K562 (cell line): ENCODE measurements around the gene SERPIND1. TPM values are rescaled to one million over a fixed set of nuclear protein-coding genes. Genes with fewer than 3 reads are reported as not detected.
A peak's percentile ranks its signal among the peaks of the same experiment; 100 is the strongest.

ENCODE experiments used
- ATAC-seq: fragments of 200-7000 bp; cut with Tn5 transposase; 3 replicates; pipeline ENCODE4 v1.9.1; 2020; ENCODE audit warnings: moderate library complexity
- BruUV-seq: library from RNA; stranded (reverse); fragments of 400-500 nt; replicated peaks from 2 replicates; lab custom pipeline; 2021; lab: Mats Ljungman, UMichigan
- CTCF ChIA-PET: fragments of 300-600 bp; formaldehyde crosslinking; extraction: SDS; loops from one replicate; lab custom pipeline; 2021; ENCODE audit warnings: low intra/inter-chr PET ratio; lab: Yijun Ruan, JAX
- POLR2A ChIA-PET: fragments of 300-600, 350-650 bp; sonication (Branson Sonifier 250); formaldehyde crosslinking; extraction: SDS; loops from one replicate; lab custom pipeline; 2021; ENCODE audit warnings: antibody characterized with exemption, inconsistent platforms; lab: Yijun Ruan, JAX
- DNase-seq, 4 experiments: peaks; one replicate each; pipeline versions ENCODE4 v3.0.0 to v3.0.0-alpha.2; 2011 to 2018; ENCODE audit warnings: low spot score in 3 of 4, mixed read lengths in 3 of 4; ENCODE audit errors: extremely low read depth in 1 of 4
- FAIRE-seq: peaks from 2 replicates; lab custom pipeline; 2011; peaks lifted over from hg19 to GRCh38; lab: Jason Lieb, UNC
- H2AFZ ChIP-seq: 2 replicates; pipeline ENCODE4 v1.6.0; 2011; ENCODE audit warnings: low read depth, low read length, control low read depth, inconsistent platforms
- H3K27ac ChIP-seq: fragments of 200-600 bp; 3 replicates; pipeline ENCODE4 v1.8.0; 2011; ENCODE audit warnings: low read depth, mild to moderate bottlenecking, control low read depth, inconsistent platforms, low read length, moderate library complexity, mixed read lengths; ENCODE audit errors: extremely low read depth
- H3K27me3 ChIP-seq, 2 experiments: fragments of 300-600 bp in 1 of 2; 2 replicates in 1 of 2; 3 replicates in 1 of 2; pipeline versions ENCODE4 v1.6.0 to v1.8.0; 2011; ENCODE audit warnings: inconsistent platforms in 2 of 2, low read length in 2 of 2, mild to moderate bottlenecking in 1 of 2, mixed read lengths in 1 of 2, moderate library complexity in 1 of 2; ENCODE audit not compliant: control insufficient read depth in 2 of 2, insufficient read depth in 2 of 2
- H3K36me3 ChIP-seq: fragments of 300-600 bp; 3 replicates; pipeline ENCODE4 v1.8.0; 2011; ENCODE audit warnings: mild to moderate bottlenecking, low read length, inconsistent platforms; ENCODE audit not compliant: control insufficient read depth, insufficient read depth
- H3K4me1 ChIP-seq, 2 experiments: fragments of 200-600 bp in 1 of 2; replicated peaks in 1 of 2; 2 replicates in 1 of 2; 3 replicates in 1 of 2; pipeline versions ENCODE4 v1.5.1 to v1.8.0; 2011; ENCODE audit warnings: inconsistent platforms in 2 of 2, low read length in 2 of 2, mild to moderate bottlenecking in 1 of 2, mixed read lengths in 1 of 2, moderate library complexity in 1 of 2; ENCODE audit not compliant: control insufficient read depth in 2 of 2, insufficient read depth in 2 of 2
- H3K4me2 ChIP-seq: 2 replicates; pipeline ENCODE4 v1.6.1; 2011; ENCODE audit warnings: low read length, control low read depth, inconsistent platforms, mixed read lengths; ENCODE audit not compliant: insufficient read depth
- H3K4me3 ChIP-seq: fragments of 200-600 bp; sonication (generic), shearing (Covaris generic); 2 replicates; pipeline ENCODE4 v1.5.1; 2016; ENCODE audit warnings: control low read depth, inconsistent platforms
- H3K79me2 ChIP-seq: fragments of 200-600 bp; 3 replicates; pipeline ENCODE4 v1.8.0; 2011; ENCODE audit warnings: low read length, inconsistent platforms; ENCODE audit not compliant: control insufficient read depth, insufficient read depth
- H3K9ac ChIP-seq, 2 experiments: 2 replicates each; pipeline versions ENCODE4 v1.6.0 to v1.6.1; 2011; ENCODE audit warnings: low read depth in 2 of 2, low read length in 2 of 2, control low read depth in 1 of 2, inconsistent platforms in 1 of 2, mild to moderate bottlenecking in 1 of 2, mixed read lengths in 1 of 2; ENCODE audit not compliant: insufficient read depth in 1 of 2
- H3K9me1 ChIP-seq: one replicate; pipeline ENCODE4 v1.6.0; 2011; ENCODE audit warnings: inconsistent platforms, mild to moderate bottlenecking, low read length, moderate library complexity; ENCODE audit not compliant: control insufficient read depth, insufficient read depth
- H3K9me3 ChIP-seq: replicated peaks from 2 replicates; pipeline ENCODE4 v1.5.1; 2011; ENCODE audit warnings: low read depth, low read length, inconsistent platforms; ENCODE audit not compliant: control insufficient read depth, insufficient read depth
- H4K20me1 ChIP-seq: replicated peaks from 2 replicates; pipeline ENCODE4 v1.6.1; 2011; ENCODE audit warnings: low read length, inconsistent platforms, mixed read lengths; ENCODE audit not compliant: control insufficient read depth, insufficient read depth
- BCL6 ChIP-seq: fragments of 250-450 bp; sonication (Bioruptor Pico); IDR thresholded peaks from 2 replicates; pipeline ENCODE4 v1.4.0; 2020
- DDX20 ChIP-seq: fragments of 450-650 bp; IDR thresholded peaks from 2 replicates; pipeline ENCODE4 v1.6.1; 2016; ENCODE audit warnings: missing genetic modification characterization, low read depth, mild to moderate bottlenecking, missing compliant biosample characterization, moderate library complexity
- ETS1 ChIP-seq: conservative IDR thresholded peaks from 2 replicates; pipeline ENCODE4 v1.6.1; 2011; ENCODE audit warnings: low read depth, mild to moderate bottlenecking, low read length; ENCODE audit not compliant: control insufficient read depth
- FOXK2 ChIP-seq, 2 experiments: fragments of 450-650 bp; IDR thresholded peaks in 1 of 2; conservative IDR thresholded peaks in 1 of 2; 2 replicates each; pipeline ENCODE4 v1.6.1; 2016; ENCODE audit warnings: low read depth in 2 of 2, mild to moderate bottlenecking in 1 of 2
- MLX ChIP-seq, 2 experiments: fragments of 450-650 bp in 1 of 2; sonication (generic) in 1 of 2; formaldehyde crosslinking; conservative IDR thresholded peaks; 2 replicates each; pipeline versions ENCODE4 v1.4.0 to v1.8.1; 2020 to 2022; ENCODE audit warnings: mild to moderate bottlenecking in 1 of 2, missing genetic modification reagents in 1 of 2
- NBN ChIP-seq: fragments of 450-650 bp; IDR thresholded peaks from 2 replicates; pipeline ENCODE4 v1.6.1; 2016; ENCODE audit warnings: low read depth, mild to moderate bottlenecking
- OTX1 ChIP-seq: fragments of 450-650 bp; formaldehyde crosslinking; IDR thresholded peaks from 2 replicates; pipeline ENCODE4 v1.4.0; 2022; ENCODE audit warnings: mild to moderate bottlenecking
- TFAP4 ChIP-seq: sonication (generic); formaldehyde crosslinking; IDR thresholded peaks from 2 replicates; pipeline ENCODE4 v1.8.0; 2022; ENCODE audit warnings: missing genetic modification reagents, mild to moderate bottlenecking, moderate library complexity, borderline replicate concordance
- THAP12 ChIP-seq: fragments of 250-450 bp; sonication (Bioruptor Pico); IDR thresholded peaks from 2 replicates; pipeline ENCODE4 v1.9.0; 2021; ENCODE audit warnings: mild to moderate bottlenecking, inconsistent platforms
- YY1 ChIP-seq, 3 experiments: IDR thresholded peaks; 2 replicates each; pipeline ENCODE4 v1.6.1; 2011; ENCODE audit warnings: low read length in 2 of 3, mild to moderate bottlenecking in 2 of 3, moderate library complexity in 2 of 3, borderline replicate concordance in 1 of 3, control low read depth in 1 of 3, low read depth in 1 of 3; ENCODE audit not compliant: insufficient read depth in 3 of 3, insufficient replicate concordance in 2 of 3, control insufficient read depth in 1 of 3, insufficient read length in 1 of 3; ENCODE audit errors: extremely low read depth in 1 of 3
- ZNF584 ChIP-seq: fragments of 200-800 bp; sonication (Bioruptor generic); IDR thresholded peaks from 2 replicates; pipeline ENCODE4 v1.6.1; 2016; ENCODE audit warnings: low read depth, mild to moderate bottlenecking, missing genetic modification characterization, missing compliant biosample characterization
- WGBS: fragments of 100-300 bp; shearing (Covaris generic); methylation state at CpG from one replicate; pipeline ENCODE4 v1.1.6; 2016; ENCODE audit warnings: low coverage, mixed read lengths; ENCODE audit not compliant: insufficient coverage; ENCODE audit errors: missing lambda C conversion rate; 5-methylcytosine and 5-hydroxymethylcytosine counted together
- in situ Hi-C: fragments of 300-500 bp; cut with MboI; formaldehyde crosslinking; loops from 4 replicates; pipeline ENCODE4 v1.15.0; 2018; ENCODE audit warnings: inconsistent platforms, mixed read lengths
- intact Hi-C: fragments of 100-400 bp; cut with micrococcal nuclease; formaldehyde crosslinking; loops from 2 replicates; pipeline ENCODE4 v1.14.2; 2022
- polyA plus RNA-seq, 8 experiments: library from polyadenylated mRNA; depleted of rRNA in 4 of 8; stranded (reverse) in 5 of 8; unstranded in 3 of 8; fragments of >200 nt; fragmentation: Nextera tagmentation in 2 of 8; fragmentation: Illumina TruSeq in 1 of 8; extraction: Ambion mirVana in 2 of 8; extraction: Trizol in 1 of 8; gene quantifications; 2 replicates each; pipeline versions ENCODE4 v1.2.1 to v1.2.3, GENCODE V29; 2011 to 2014; ENCODE audit warnings: inconsistent platforms in 1 of 8, missing spikeins in 1 of 8
- total RNA-seq, 7 experiments: library from RNA; depleted of rRNA in 6 of 7; stranded (reverse); fragments of >200 nt in 6 of 7; fragmentation: Illumina TruSeq in 2 of 7; extraction: Trizol in 2 of 7; gene quantifications; 2 replicates each; pipeline versions ENCODE4 v1.2.1 to v1.2.3, GENCODE V29; 2011 to 2021; ENCODE audit warnings: low replicate concordance in 1 of 7

Gene SERPIND1
- total and polyA plus RNA-seq, 9 of the 15 experiments (the other 6 are each of a cell fraction or from before 2014, with no cell fraction given), result 0.04 to 0.11 (median 0.09) TPM; not detected in 6

GRCh38 chr22:20750461-20751184, 23.3 kb upstream of the SERPIND1 start (continued):
- TF ChIP-seq NBN, result no peak

GRCh38 chr22:20751185-20751851, 22.6 kb upstream of the SERPIND1 start:
- in situ Hi-C loops (no loop called here), intact Hi-C loops (no loop called here)
- H3K27ac ChIP-seq, result no peak overlapping the region
- H3K79me2 ChIP-seq, result no peaks in the 10 kb centered on the region
- H3K27me3 ChIP-seq, result no peaks in the 10 kb centered on the region
- H3K36me3 ChIP-seq, result peaks cover 67% of the 10 kb centered on the region; the same call in 2 of the 3 replicates
- no peak overlapping the region for H3K4me3 ChIP-seq
- peak overlapping the region in 1 of 2 experiments; percentile 75; a peak in 2 of 4 replicates for H3K9ac ChIP-seq
- 89% methylated on average over 18 of the region's 18 CpGs for WGBS
- DNase-seq (peak in 2 of 4 experiments; percentile 51 to 52), FAIRE-seq (no peak), ATAC-seq (peak; percentile 48)
- CTCF ChIA-PET, result no interaction called here
- no peaks in the 10 kb centered on the region for H3K9me3 ChIP-seq
- no TSS peak for BruUV-seq
- H3K4me1 ChIP-seq, result peaks cover 4 to 14% of the 10 kb centered on the region in 2 experiments; a peak in 3 of 5 replicates
- POLR2A ChIA-PET, result interaction anchor here (0.5 to 3.0 kb wide), 13 partner anchors 9 to 217 kb away, joined by 3 to 21 read pairs (median 4); no protein-coding TSS in a partner anchor
- no peak overlapping the region for H2AFZ ChIP-seq
- H3K9me1 ChIP-seq, result no peaks in the 10 kb centered on the region
- peaks cover 17% of the 10 kb centered on the region for H4K20me1 ChIP-seq
- no peak overlapping the region for H3K4me2 ChIP-seq
- TF ChIP-seq MLX (CRISPR knock-in tag; conservative IDR thresholded peaks at IDR 0.05) (0 out of 4 replicates have a peak, but pooled peaks of 1 of the 2 experiments have one; percentile 52), THAP12 (CRISPR knock-in tag) (no peak), YY1 (IDR thresholded peaks at IDR 0.05; ENCODE audit: borderline replicate concordance in 1 of 3, control insufficient read depth in 1 of 3, extremely low read depth in 1 of 3, insufficient read depth in 3 of 3, insufficient read length in 1 of 3, insufficient replicate concordance in 2 of 3, low read depth in 1 of 3, low read length in 2 of 3) (peak in 1 of 3 experiments; percentile 9), ZNF584 (CRISPR knock-in tag) (no peak), ETS1 (no peak), DDX20 (tag) (no peak), TFAP4 (CRISPR knock-in tag) (0 out of 2 replicates have a peak, but pooled peaks have one; percentile 15), OTX1 (peak; percentile 83; the same call in 1 of the 2 replicates), BCL6 (0 out of 2 replicates have a peak, but pooled peaks have one; percentile 38), FOXK2 (conservative IDR thresholded peaks at IDR 0.05 in 1 of 2, IDR thresholded peaks at IDR 0.05 in 1 of 2; ENCODE audit: low read depth in 2 of 2) (no peak)
